Measurements from ENCODE around the gene NEGR1. TPM values are rescaled to one million over a fixed set of nuclear protein-coding genes. Genes with fewer than 3 reads are reported as not detected.

NEGR1 gene
- total and polyA plus RNA-seq, 11 donors, result 1.7 to 11.3 (median 6.8) TPM

- intact Hi-C loops (cut with DNase I), result no loop called here
- Histone ChIP-seq H3K4me3 (no peak overlapping the region), H3K36me3 (no peaks in the 10 kb centered on the region), H3K9me3 (peaks cover 0 to 7% (median 0%) of the 10 kb centered on the region in 12 donors), H3K4me1 (no peaks in the 10 kb centered on the region), H3K27ac (no peak overlapping the region), H3K27me3 (no peaks in the 10 kb centered on the region)
- TF ChIP-seq CTCF (IDR thresholded peaks at IDR 0.05) (no peak), POLR2A (IDR thresholded peaks at IDR 0.05) (no peak)
- 13 to 24% (median 19%) methylated on average over 1 of the region's 1 CpG for WGBS, 4 donors
- DNase-seq (no peak), ATAC-seq (no peak)
These were observed 671.9 kb downstream of the NEGR1 start for GRCh38 chr1:71610476-71610875.

- intact Hi-C loops (cut with DNase I), result no loop called here
- H3K36me3 ChIP-seq, result no peaks in the 10 kb centered on the region
- TF ChIP-seq POLR2A (IDR thresholded peaks at IDR 0.05), result no peak
- no peak for TF ChIP-seq CTCF (IDR thresholded peaks at IDR 0.05)
- H3K27ac ChIP-seq, result no peak overlapping the region
- H3K4me1 ChIP-seq, result no peaks in the 10 kb centered on the region
- 57 to 64% (median 62%) methylated on average over 3 of the region's 3 CpGs for WGBS, 4 donors
- no peak for ATAC-seq
- H3K4me3 ChIP-seq, result no peak overlapping the region
- DNase-seq, result no peak
- peaks cover 0 to 28% (median 0%) of the 10 kb centered on the region in 12 donors for H3K9me3 ChIP-seq
- H3K27me3 ChIP-seq, result no peaks in the 10 kb centered on the region
These were observed 679.1 kb downstream of the NEGR1 start for GRCh38 chr1:71603044-71603776.

GRCh38 chr1:71600023-71600422 lies 682.3 kb downstream of the NEGR1 start:
- intact Hi-C loops (cut with DNase I), result no loop called here
- H3K4me3 ChIP-seq, result no peak overlapping the region
- 58 to 63% (median 60%) methylated on average over 2 of the region's 2 CpGs for WGBS, 4 donors
- H3K9me3 ChIP-seq, result peaks cover 0 to 21% (median 0%) of the 10 kb centered on the region in 12 donors
- no peaks in the 10 kb centered on the region for H3K4me1 ChIP-seq
- H3K27ac ChIP-seq, result no peak overlapping the region
- no peaks in the 10 kb centered on the region for H3K27me3 ChIP-seq
- no peaks in the 10 kb centered on the region for H3K36me3 ChIP-seq
- ATAC-seq, result no peak
- DNase-seq, result no peak
- TF ChIP-seq CTCF (IDR thresholded peaks at IDR 0.05) (no peak), POLR2A (IDR thresholded peaks at IDR 0.05) (no peak)

- Histone ChIP-seq H3K27me3 (no peaks in the 10 kb centered on the region), H3K4me3 (no peak overlapping the region), H3K4me1 (no peaks in the 10 kb centered on the region), H3K9me3 (peaks cover 0 to 18% (median 0%) of the 10 kb centered on the region in 12 donors), H3K36me3 (no peaks in the 10 kb centered on the region), H3K27ac (no peak overlapping the region)
- no peak for ATAC-seq
- intact Hi-C loops (cut with DNase I), result no loop called here
- no peak for DNase-seq
- 38 to 62% (median 49%) methylated on average over 1 of the region's 1 CpG for WGBS, 4 donors
- TF ChIP-seq CTCF (IDR thresholded peaks at IDR 0.05), result no peak
- no peak for TF ChIP-seq POLR2A (IDR thresholded peaks at IDR 0.05)
These were observed 683.0 kb downstream of the NEGR1 start for GRCh38 chr1:71599306-71599705.

Data from heart left ventricle (tissue), 16 donors.